Activated CD8-positive, alpha-beta T cell treated with anti-CD3 and anti-CD28 coated beads for 36 hours (primary cell): ENCODE results near the gene SPNS3. TPM values are rescaled to one million over a fixed set of nuclear protein-coding genes. Genes with fewer than 3 reads are reported as not detected.

Experiments
- ATAC-seq: fragments of 200-7000 bp; cut with Tn5 transposase; one replicate; pipeline ENCODE4 v1.10.0; 2021; ENCODE audit warnings: mild to moderate bottlenecking, moderate library complexity
- CTCF ChIA-PET: fragments of 350-600 bp; sonication (Branson Sonifier 250); formaldehyde crosslinking; loops from one replicate; lab custom pipeline; 2021; ENCODE audit warnings: antibody characterized with exemption; lab: Charles Lee
- POLR2A ChIA-PET: fragments of 350-600 bp; sonication (Branson Sonifier 250); formaldehyde crosslinking; loops from one replicate; lab custom pipeline; 2021; ENCODE audit warnings: antibody characterized with exemption; lab: Charles Lee
- DNase-seq: peaks from one replicate; pipeline ENCODE4 v3.0.0-alpha.2; 2020
- H3K27ac Mint-ChIP-seq: one replicate; pipeline ENCODE4 v1.8.0; 2021; ENCODE audit warnings: mild to moderate bottlenecking, mixed read lengths
- H3K27me3 Mint-ChIP-seq: one replicate; pipeline ENCODE4 v1.8.0; 2021; ENCODE audit warnings: mixed read lengths
- H3K36me3 Mint-ChIP-seq: one replicate; pipeline ENCODE4 v1.8.0; 2021; ENCODE audit warnings: low read depth, mixed read lengths
- H3K4me1 Mint-ChIP-seq: one replicate; pipeline ENCODE4 v1.8.0; 2021; ENCODE audit warnings: low read depth, mixed read lengths
- H3K4me3 Mint-ChIP-seq: one replicate; pipeline ENCODE4 v1.8.0; 2021; ENCODE audit warnings: mild to moderate bottlenecking, moderate library complexity, mixed read lengths
- H3K9me3 Mint-ChIP-seq: one replicate; pipeline ENCODE4 v1.8.0; 2021; ENCODE audit warnings: mixed read lengths
- CTCF ChIP-seq: fragments of 200-600 bp; IDR thresholded peaks from one replicate; pipeline ENCODE4 v1.8.0; 2022; ENCODE audit warnings: antibody characterized with exemption, mild to moderate bottlenecking
- intact Hi-C: fragments of 100-400 bp; cut with micrococcal nuclease; formaldehyde crosslinking; loops from one replicate; pipeline ENCODE4 v1.10.0; 2022
- total RNA-seq, 2 experiments: library from RNA; stranded (reverse); gene quantifications; one replicate each; pipeline ENCODE4 v1.2.3, GENCODE V29; 2021

Gene SPNS3
- total RNA-seq, 2 experiments from 2014 or later, result 24.7 to 25.7 TPM

- ATAC-seq (no peak), DNase-seq (no peak)
- ChIA-PET CTCF (interaction anchor here (1.1 kb wide), 1 partner anchor 223 kb away, joined by 4 read pairs; no protein-coding TSS in a partner anchor), POLR2A (interaction anchor here (0.8 to 1.3 kb wide), 2 partner anchors 9 to 63 kb away, joined by 3 read pairs; no protein-coding TSS in a partner anchor)
- H3K27ac Mint-ChIP-seq, result no peak overlapping the region
- H3K4me3 Mint-ChIP-seq, result no peak overlapping the region
- no peaks in the 10 kb centered on the region for H3K27me3 Mint-ChIP-seq
- no peaks in the 10 kb centered on the region for H3K36me3 Mint-ChIP-seq
- peaks cover 3% of the 10 kb centered on the region for H3K4me1 Mint-ChIP-seq
- intact Hi-C loops, result loop anchor here (10.0 kb wide), 1 partner anchor 112 kb away; no protein-coding TSS in a partner anchor
- no peak for TF ChIP-seq CTCF
- H3K9me3 Mint-ChIP-seq, result no peaks in the 10 kb centered on the region
Measured at GRCh38 chr17:4422864-4423263, 10.9 kb upstream of the SPNS3 start.

GRCh38 chr17:4425398-4425797, 8.3 kb upstream of the SPNS3 start:
- ChIA-PET CTCF (no interaction called here), POLR2A (no interaction called here)
- Mint-ChIP-seq H3K4me3 (no peak overlapping the region), H3K9me3 (no peaks in the 10 kb centered on the region), H3K4me1 (peaks cover 3% of the 10 kb centered on the region), H3K36me3 (no peaks in the 10 kb centered on the region), H3K27ac (no peak overlapping the region), H3K27me3 (no peaks in the 10 kb centered on the region)
- no peak for TF ChIP-seq CTCF
- ATAC-seq (no peak), DNase-seq (no peak)
- intact Hi-C loops, result loop anchor here (10.0 kb wide), 1 partner anchor 109 kb away; no protein-coding TSS in a partner anchor

GRCh38 chr17:4426499-4427208, 7.1 kb upstream of the SPNS3 start:
- DNase-seq, result no peak
- CTCF ChIA-PET, result interaction anchor here (1.0 kb wide), 1 partner anchor 13 kb away, joined by 3 read pairs; no protein-coding TSS in a partner anchor
- Mint-ChIP-seq H3K27me3 (no peaks in the 10 kb centered on the region), H3K9me3 (no peaks in the 10 kb centered on the region), H3K4me1 (peaks cover 3% of the 10 kb centered on the region), H3K36me3 (no peaks in the 10 kb centered on the region), H3K27ac (no peak overlapping the region), H3K4me3 (no peak overlapping the region)
- no peak for ATAC-seq
- TF ChIP-seq CTCF, result no peak
- POLR2A ChIA-PET, result no interaction called here
- intact Hi-C loops, result loop anchor here (10.0 kb wide), 1 partner anchor 108 kb away; no protein-coding TSS in a partner anchor

DNA sequence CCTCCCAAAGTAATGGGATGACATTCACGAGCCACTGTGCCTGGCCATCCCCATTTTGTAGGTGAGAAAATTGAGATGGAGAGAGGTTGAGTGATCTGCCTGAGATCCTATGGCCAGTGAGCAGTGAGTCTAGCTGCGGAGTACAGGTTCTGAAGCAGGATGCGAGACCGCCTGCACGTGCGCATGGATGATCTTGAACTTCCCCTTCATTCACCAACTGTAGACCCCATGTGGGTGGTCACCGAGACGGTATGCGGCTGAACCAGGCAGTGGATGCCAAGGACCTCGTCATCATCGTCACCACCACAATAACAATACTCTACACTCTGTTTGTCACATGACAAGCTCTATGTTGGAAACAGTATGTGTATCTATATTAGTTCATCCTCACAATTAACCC, 6.2 kb upstream of the SPNS3 start:
- H3K27me3 Mint-ChIP-seq, result no peaks in the 10 kb centered on the region
- H3K4me3 Mint-ChIP-seq, result no peak overlapping the region
- ChIA-PET CTCF (no interaction called here), POLR2A (no interaction called here)
- no peaks in the 10 kb centered on the region for H3K36me3 Mint-ChIP-seq
- ATAC-seq (no peak), DNase-seq (no peak)
- H3K9me3 Mint-ChIP-seq, result no peaks in the 10 kb centered on the region
- H3K4me1 Mint-ChIP-seq, result peaks cover 3% of the 10 kb centered on the region
- intact Hi-C loops, result loop anchor here (10.0 kb wide), 1 partner anchor 107 kb away; no protein-coding TSS in a partner anchor
- TF ChIP-seq CTCF, result no peak
- H3K27ac Mint-ChIP-seq, result no peak overlapping the region

- peaks cover 33% of the 10 kb centered on the region for H3K4me1 Mint-ChIP-seq
- no peak for ATAC-seq
- intact Hi-C loops, result no loop called here
- H3K9me3 Mint-ChIP-seq, result no peaks in the 10 kb centered on the region
- peaks cover 8% of the 10 kb centered on the region for H3K36me3 Mint-ChIP-seq
- POLR2A ChIA-PET, result interaction anchor here (0.7 to 1.2 kb wide), 5 partner anchors 13 to 112 kb away, joined by 3 to 4 read pairs (median 3); no protein-coding TSS in a partner anchor
- H3K27ac Mint-ChIP-seq, result peak overlapping the region; percentile 32
- peak; percentile 13 for DNase-seq
- no peaks in the 10 kb centered on the region for H3K27me3 Mint-ChIP-seq
- H3K4me3 Mint-ChIP-seq, result peak overlapping the region; percentile 35
- no peak for TF ChIP-seq CTCF
- CTCF ChIA-PET, result interaction anchor here (2.5 kb wide), 1 partner anchor 16 kb away, joined by 16 read pairs; no protein-coding TSS in a partner anchor
Measured at GRCh38 chr17:4436381-4436780, 2.6 kb downstream of the SPNS3 start.
